GM18526 (cell line): ENCODE measurements around the gene ANGPTL2.

Source experiments
- POLR2A ChIP-seq: IDR thresholded peaks from 3 replicates; pipeline ENCODE4 v1.6.1; 2011; ENCODE audit not compliant: insufficient read length; ENCODE audit errors: extremely low read depth

Gene ANGPTL2

DNA sequence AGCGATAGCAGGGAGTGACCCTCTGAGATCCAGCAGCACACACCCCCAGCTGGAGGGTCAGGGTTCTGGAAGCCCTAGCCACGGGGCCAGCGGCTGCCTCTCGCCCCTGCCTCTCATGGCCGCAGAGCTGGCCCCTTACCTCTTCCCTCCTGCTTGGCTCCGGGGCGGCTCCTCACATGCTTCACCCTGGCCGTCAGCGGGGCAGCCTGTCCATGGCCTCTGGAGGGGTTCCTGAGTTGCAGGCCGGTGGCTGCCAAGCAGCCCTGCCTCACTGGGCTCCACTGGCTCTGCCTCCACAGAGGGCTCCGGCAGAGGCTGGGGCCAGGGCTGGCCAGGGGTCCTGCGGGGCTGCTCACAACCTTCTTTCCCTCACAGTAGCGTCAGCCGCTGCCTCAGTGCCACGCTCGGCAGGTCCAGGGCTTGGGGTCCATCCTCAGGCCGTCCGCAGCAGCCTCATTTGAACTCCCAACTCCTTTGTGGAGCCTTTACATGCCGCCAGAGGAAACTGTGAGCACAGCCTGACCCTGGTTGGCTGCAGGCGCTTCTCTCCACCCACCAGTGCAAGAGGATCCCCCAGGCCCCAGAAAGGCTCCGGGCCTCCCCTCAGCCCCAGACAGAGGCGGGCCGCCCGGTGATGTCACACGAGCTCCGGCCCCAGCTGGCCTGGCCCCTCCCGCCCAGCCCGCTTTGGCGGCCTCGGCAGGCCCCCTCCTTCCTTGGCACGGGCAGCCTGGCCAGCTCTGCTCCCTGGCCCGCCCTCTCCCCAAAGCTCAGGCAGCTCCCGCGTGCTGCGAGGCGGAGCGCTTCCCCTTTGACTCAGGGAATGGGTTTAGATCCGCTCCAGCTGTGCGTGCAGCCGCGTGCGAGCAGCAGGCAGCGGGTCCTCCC, at the start of gene ANGPTL2:
TSS of gene ANGPTL2 (minus strand) at position 460 of the 888 bp plus-strand sequence. CDS start 13,904 bp downstream, outside the sequence.
- TF ChIP-seq POLR2A: no peak

DNA sequence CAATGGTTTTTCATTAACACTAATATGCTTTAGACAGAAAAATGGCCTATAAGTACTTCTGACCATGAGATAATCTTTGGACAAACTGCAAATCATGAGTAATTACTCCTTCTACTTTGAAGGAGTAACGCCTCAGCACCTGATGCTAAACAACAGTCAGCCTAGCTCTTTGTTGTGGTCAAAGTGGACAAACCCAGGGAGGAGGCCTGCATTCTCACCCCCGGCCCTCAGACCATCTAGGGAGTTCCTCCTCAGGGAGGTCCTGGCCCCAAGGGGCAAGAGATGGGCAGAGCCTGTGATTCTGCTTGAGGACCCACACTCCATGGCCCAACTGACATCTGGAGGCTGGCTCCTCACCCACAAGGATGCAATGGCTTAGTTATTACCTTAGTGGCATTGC, 48.2 kb upstream of the ANGPTL2 start:
- TF ChIP-seq POLR2A: no peak

GRCh38 chr9:127170103-127170502, 47.7 kb upstream of the ANGPTL2 start:
- TF ChIP-seq POLR2A: no peak

DNA sequence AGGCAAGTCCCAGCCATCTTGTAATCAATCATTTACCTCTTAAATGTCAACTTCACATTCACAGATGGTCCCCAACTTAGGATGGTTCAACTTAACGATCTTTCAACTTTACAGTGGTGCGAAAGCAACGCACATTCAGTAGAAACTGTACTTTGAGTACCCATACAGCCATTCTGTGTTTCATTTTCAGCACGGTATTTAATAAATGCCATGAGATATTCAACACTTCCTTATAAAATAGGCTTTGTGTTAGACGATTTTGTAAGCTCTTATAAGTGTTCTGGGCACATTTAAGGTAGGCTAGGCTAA, 47.1 kb upstream of the ANGPTL2 start:
- TF ChIP-seq POLR2A: no peak

GRCh38 chr9:127168756-127169574, 46.5 kb upstream of the ANGPTL2 start:
- no peak for TF ChIP-seq POLR2A

GRCh38 chr9:127167560-127168326, 45.3 kb upstream of the ANGPTL2 start:
- TF ChIP-seq POLR2A: no peak

DNA sequence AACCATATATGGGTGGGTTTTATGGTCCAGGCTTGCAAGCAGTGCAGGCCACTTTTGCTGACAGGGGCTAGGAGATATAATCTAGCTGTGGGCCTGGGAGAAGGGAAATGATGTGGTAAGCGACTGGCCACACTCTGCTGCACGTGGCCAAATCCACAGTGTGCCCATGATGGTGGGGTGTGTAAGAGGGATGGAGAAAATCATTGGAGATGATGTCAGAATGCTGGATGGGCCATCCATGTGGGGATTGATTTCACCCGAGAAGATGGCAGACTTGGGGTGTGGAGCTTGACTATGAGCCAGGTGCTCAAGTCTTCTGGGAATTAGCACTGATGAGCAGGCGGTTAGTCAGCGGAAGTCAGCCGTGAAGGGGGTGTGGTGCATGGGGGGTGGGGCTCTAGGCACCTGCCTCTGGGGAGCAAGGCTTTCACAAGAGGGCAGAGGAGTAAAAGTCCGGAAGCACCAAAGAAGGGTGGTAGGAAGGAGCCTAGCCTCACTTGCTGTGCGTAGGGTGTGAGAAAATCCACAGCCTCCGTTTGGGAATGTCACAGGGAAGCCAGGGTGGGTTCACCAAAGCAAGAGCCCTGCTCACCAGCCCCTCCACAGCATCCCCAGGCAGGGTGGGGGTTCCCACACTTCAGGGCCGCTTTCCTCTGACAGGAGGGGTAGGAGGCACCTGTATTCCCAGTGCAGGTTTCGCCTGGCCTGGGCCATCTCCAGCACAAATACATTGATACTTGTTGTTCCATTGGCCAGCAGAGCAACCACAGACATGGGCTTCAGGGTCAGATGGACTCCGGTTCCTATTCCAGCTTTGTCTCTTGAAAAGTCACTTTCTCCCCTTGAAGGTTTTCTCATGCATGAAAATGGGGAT, 44.5 kb upstream of the ANGPTL2 start:
- no peak for TF ChIP-seq POLR2A

- TF ChIP-seq POLR2A: no peak
These were observed 43.7 kb upstream of the ANGPTL2 start for GRCh38 chr9:127166111-127166510.

DNA sequence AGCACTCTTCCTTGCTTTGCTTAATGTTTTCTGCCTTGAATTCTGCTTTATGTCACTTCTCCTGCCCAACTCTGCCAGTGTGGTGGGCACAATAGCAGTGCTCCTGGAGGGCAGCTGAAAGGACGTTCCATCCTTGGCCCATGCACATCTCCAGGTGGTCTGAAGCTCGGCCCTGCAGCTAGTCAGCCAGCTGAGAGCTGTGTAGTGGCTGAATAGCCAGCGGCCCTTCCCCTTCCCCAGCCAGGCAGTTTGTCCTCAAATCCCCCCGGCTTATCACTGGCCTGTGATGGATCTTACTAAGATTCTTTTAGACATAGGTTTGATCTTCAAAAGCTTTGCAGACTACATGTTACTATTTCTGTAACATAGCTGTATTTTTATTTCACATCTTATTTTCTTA, 42.7 kb upstream of the ANGPTL2 start:
- TF ChIP-seq POLR2A: no peak

GRCh38 chr9:127163409-127163808, 41.0 kb upstream of the ANGPTL2 start:
- no peak for TF ChIP-seq POLR2A

DNA sequence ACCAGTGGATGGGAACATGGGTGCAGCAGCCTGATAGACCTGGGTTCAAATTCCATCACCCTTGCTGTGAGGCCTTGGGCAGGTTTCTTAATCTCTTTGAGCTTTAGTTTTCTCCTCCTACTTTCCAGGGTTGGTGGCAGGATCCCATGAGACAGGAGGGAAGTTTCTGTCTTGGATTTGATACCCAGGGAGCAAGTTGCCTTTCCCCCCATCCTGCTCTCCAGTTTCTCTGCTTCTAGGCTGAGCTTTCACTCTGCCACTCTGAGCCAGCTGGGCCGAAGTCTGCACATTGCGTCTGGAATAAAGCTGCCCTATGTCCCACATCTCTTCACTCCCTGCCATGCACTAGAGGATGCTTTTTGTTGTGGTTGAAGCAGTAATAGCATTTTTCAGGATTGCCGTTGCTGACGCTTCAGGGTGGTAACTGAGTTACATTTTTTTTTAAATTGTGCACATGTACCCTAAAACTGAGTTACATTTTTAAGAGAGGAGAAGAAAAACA, 40.5 kb upstream of the ANGPTL2 start:
- TF ChIP-seq POLR2A: no peak

GRCh38 chr9:127162046-127162863, 39.8 kb upstream of the ANGPTL2 start:
- no peak for TF ChIP-seq POLR2A

- TF ChIP-seq POLR2A: no peak
These were observed 38.7 kb upstream of the ANGPTL2 start for GRCh38 chr9:127161081-127161624.
